HepG2 (cell line): ENCODE measurements around the gene HDLBP. TPM values are rescaled to one million over a fixed set of nuclear protein-coding genes. Genes with fewer than 3 reads are reported as not detected.

Experiments used
- ATAC-seq: fragments of 200-7000 bp; cut with Tn5 transposase; 3 replicates; pipeline ENCODE4 v1.9.1; 2020; ENCODE audit warnings: mild to moderate bottlenecking, moderate library complexity
- BruUV-seq: library from RNA; stranded (reverse); fragments of 400-500 nt; replicated peaks from 2 replicates; lab custom pipeline; 2021; lab: Mats Ljungman, UMichigan
- CTCF ChIA-PET: fragments of 300-600 bp; formaldehyde crosslinking; extraction: SDS; loops from one replicate; lab custom pipeline; 2021; ENCODE audit warnings: low total read pairs, inconsistent platforms, low intra/inter-chr PET ratio; lab: Yijun Ruan, JAX
- POLR2A ChIA-PET: fragments of 350-600 bp; sonication (Branson Sonifier 250); formaldehyde crosslinking; loops from one replicate; lab custom pipeline; 2020; ENCODE audit warnings: antibody characterized with exemption, inconsistent platforms; lab: Yijun Ruan, JAX
- DNase-seq: peaks from one replicate; pipeline ENCODE4 v3.0.0-alpha.2; 2015; ENCODE audit warnings: low spot score
- FAIRE-seq: peaks from 3 replicates; lab custom pipeline; 2011; peaks lifted over from hg19 to GRCh38; lab: Jason Lieb, UNC
- H2AFZ ChIP-seq: one replicate; pipeline ENCODE4 v1.6.1; 2011; ENCODE audit warnings: low read length, inconsistent platforms
- H3K27ac ChIP-seq: fragments of 300-600 bp; 3 replicates; pipeline ENCODE4 v1.8.0; 2011; ENCODE audit warnings: mixed run types, mild to moderate bottlenecking, mixed read lengths, low read length, inconsistent platforms; ENCODE audit not compliant: insufficient read depth; ENCODE audit errors: extremely low read length
- H3K27me3 ChIP-seq, 2 experiments: fragments of 200-600 bp in 1 of 2; 2 replicates in 1 of 2; 3 replicates in 1 of 2; pipeline versions ENCODE4 v1.6.0 to v1.8.0; 2011; ENCODE audit warnings: low read length in 2 of 2, mild to moderate bottlenecking in 2 of 2, moderate library complexity in 2 of 2, inconsistent platforms in 1 of 2; ENCODE audit not compliant: insufficient read depth in 2 of 2, control insufficient read depth in 1 of 2
- H3K36me3 ChIP-seq, 2 experiments: fragments of 200-600 bp in 1 of 2; replicated peaks in 1 of 2; 2 replicates in 1 of 2; 3 replicates in 1 of 2; pipeline versions ENCODE4 v1.5.1 to v1.8.0; 2011; ENCODE audit warnings: low read length in 2 of 2, inconsistent platforms in 1 of 2; ENCODE audit not compliant: insufficient read depth in 2 of 2, control insufficient read depth in 1 of 2
- H3K4me1 ChIP-seq: 2 replicates; pipeline ENCODE4 v1.5.1; 2012; ENCODE audit warnings: low read length, inconsistent platforms; ENCODE audit not compliant: insufficient read depth
- H3K4me2 ChIP-seq: 2 replicates; pipeline ENCODE4 v1.6.0; 2011; ENCODE audit warnings: low read depth, low read length, inconsistent platforms
- H3K4me3 ChIP-seq, 3 experiments: fragments of 200-600 bp in 1 of 3; sonication (generic), shearing (Covaris generic) in 1 of 3; replicated peaks in 1 of 3; 2 replicates each; pipeline ENCODE4 v1.5.1; 2011 to 2016; ENCODE audit warnings: low read length in 3 of 3, inconsistent platforms in 2 of 3, low read depth in 2 of 3, mild to moderate bottlenecking in 2 of 3, control low read depth in 1 of 3, mixed read lengths in 1 of 3; ENCODE audit not compliant: insufficient read depth in 1 of 3
- H3K79me2 ChIP-seq: one replicate; pipeline ENCODE4 v1.6.1; 2011; ENCODE audit warnings: low read length, inconsistent platforms; ENCODE audit not compliant: insufficient read depth
- H3K9ac ChIP-seq: 2 replicates; pipeline ENCODE4 v1.6.0; 2011; ENCODE audit warnings: mild to moderate bottlenecking, low read depth, low read length, inconsistent platforms; ENCODE audit not compliant: insufficient read depth
- H3K9me3 ChIP-seq: 2 replicates; pipeline ENCODE4 v1.5.1; 2012; ENCODE audit warnings: mild to moderate bottlenecking, low read length
- H4K20me1 ChIP-seq: 2 replicates; pipeline ENCODE4 v1.6.0; 2011; ENCODE audit warnings: inconsistent platforms, mild to moderate bottlenecking, low read length, moderate library complexity; ENCODE audit not compliant: insufficient read depth
- ATF1 ChIP-seq: IDR thresholded peaks from 2 replicates; pipeline ENCODE4 v1.6.1; 2016; ENCODE audit warnings: mild to moderate bottlenecking, control low read depth
- HOXA7 ChIP-seq: sonication (generic); formaldehyde crosslinking; IDR thresholded peaks from 2 replicates; pipeline ENCODE4 v1.8.1; 2022; ENCODE audit warnings: mild to moderate bottlenecking, missing genetic modification reagents, moderate library complexity
- NPAS2 ChIP-seq: sonication (generic); formaldehyde crosslinking; IDR thresholded peaks from 2 replicates; pipeline ENCODE4 v1.8.0; 2022; ENCODE audit warnings: mild to moderate bottlenecking, missing genetic modification reagents, borderline replicate concordance
- NR2C2 ChIP-seq: sonication (generic); formaldehyde crosslinking; IDR thresholded peaks from 2 replicates; pipeline ENCODE4 v1.4.0; 2020; ENCODE audit warnings: missing genetic modification reagents, mild to moderate bottlenecking, moderate library complexity, borderline replicate concordance
- SIX1 ChIP-seq: sonication (generic); formaldehyde crosslinking; IDR thresholded peaks from 2 replicates; pipeline ENCODE4 v1.4.0; 2020; ENCODE audit warnings: missing genetic modification reagents, borderline replicate concordance
- SP4 ChIP-seq: sonication (generic); formaldehyde crosslinking; IDR thresholded peaks from 2 replicates; pipeline ENCODE4 v1.8.1; 2023; ENCODE audit warnings: mild to moderate bottlenecking, missing genetic modification reagents
- SRSF4 ChIP-seq: fragments of 200-400 bp; formaldehyde crosslinking; IDR thresholded peaks from one replicate; pipeline ENCODE4 v1.6.1; 2018; ENCODE audit warnings: mild to moderate bottlenecking, low read depth, low read length, moderate library complexity; ENCODE audit not compliant: poor library complexity, severe bottlenecking
- ZNF24 ChIP-seq: fragments of 450-650 bp; IDR thresholded peaks from 2 replicates; pipeline ENCODE4 v1.6.1; 2017; ENCODE audit warnings: antibody characterized with exemption, mild to moderate bottlenecking
- ZNF550 ChIP-seq: sonication (generic); formaldehyde crosslinking; IDR thresholded peaks from 2 replicates; pipeline ENCODE4 v1.4.0; 2020; ENCODE audit warnings: mild to moderate bottlenecking, missing genetic modification reagents, borderline replicate concordance
- ZNF569 ChIP-seq: sonication (generic); formaldehyde crosslinking; IDR thresholded peaks from 2 replicates; pipeline ENCODE4 v1.5.0; 2020; ENCODE audit warnings: mild to moderate bottlenecking, missing genetic modification reagents, moderate library complexity, borderline replicate concordance
- ZSCAN30 ChIP-seq: sonication (generic); formaldehyde crosslinking; IDR thresholded peaks from 2 replicates; pipeline ENCODE4 v1.5.0; 2020; ENCODE audit warnings: mild to moderate bottlenecking, missing genetic modification reagents
- WGBS: methylation state at CpG from one replicate; pipeline ENCODE4 v1.1.6; 2017; ENCODE audit warnings: low lambda C conversion rate; 5-methylcytosine and 5-hydroxymethylcytosine counted together
- in situ Hi-C: cut with HindIII; loops from 2 replicates; pipeline ENCODE4 v1.10.0; 2017; ENCODE audit warnings: low pct_unique_long_range_greater_than_20kb; ENCODE audit not compliant: extremely low pct_ligation_motif_present
- intact Hi-C: fragments of 100-400 bp; cut with micrococcal nuclease; formaldehyde crosslinking; loops from one replicate; pipeline ENCODE4 v1.10.0; 2022; ENCODE audit not compliant: unreplicated experiment
- polyA plus RNA-seq, 8 experiments: library from polyadenylated mRNA; depleted of rRNA in 3 of 8; stranded (reverse) in 7 of 8; unstranded in 1 of 8; fragments of >200 nt; fragmentation: Illumina TruSeq in 4 of 8; extraction: Trizol in 4 of 8; gene quantifications; 2 replicates each; pipeline versions ENCODE4 v1.2.1 to v1.2.3, GENCODE V29; 2011 to 2016; ENCODE audit warnings: low read depth in 4 of 8, missing spikeins in 1 of 8, mixed read lengths in 1 of 8; ENCODE audit not compliant: insufficient read depth in 1 of 8
- total RNA-seq, 5 experiments: library from RNA; depleted of rRNA; stranded (reverse); fragments of >200 nt; fragmentation: Illumina TruSeq; extraction: Trizol; gene quantifications; 2 replicates each; pipeline ENCODE4 v1.2.3, GENCODE V29; 2016; ENCODE audit warnings: low read depth in 1 of 5
- TF ChIP-seq, protein P1 (sequence below): IDR thresholded peaks from 2 replicates; pipeline ENCODE4 v1.6.1; 2016; ENCODE audit warnings: mild to moderate bottlenecking, missing biosample characterization, missing genetic modification reagents
- TF ChIP-seq, protein P2 (sequence below): sonication (generic); formaldehyde crosslinking; IDR thresholded peaks from 2 replicates; pipeline ENCODE4 v1.4.0; 2020; ENCODE audit warnings: mild to moderate bottlenecking, missing genetic modification reagents
- TF ChIP-seq, protein P3 (sequence below): sonication (generic); formaldehyde crosslinking; IDR thresholded peaks from 2 replicates; pipeline ENCODE4 v1.4.0; 2020; ENCODE audit warnings: mild to moderate bottlenecking, missing genetic modification reagents

The HDLBP gene
- total and polyA plus RNA-seq, 2 of the 13 experiments (the other 11 are each of a cell fraction or from before 2014, with no cell fraction given), result 464 to 707 TPM

DNA sequence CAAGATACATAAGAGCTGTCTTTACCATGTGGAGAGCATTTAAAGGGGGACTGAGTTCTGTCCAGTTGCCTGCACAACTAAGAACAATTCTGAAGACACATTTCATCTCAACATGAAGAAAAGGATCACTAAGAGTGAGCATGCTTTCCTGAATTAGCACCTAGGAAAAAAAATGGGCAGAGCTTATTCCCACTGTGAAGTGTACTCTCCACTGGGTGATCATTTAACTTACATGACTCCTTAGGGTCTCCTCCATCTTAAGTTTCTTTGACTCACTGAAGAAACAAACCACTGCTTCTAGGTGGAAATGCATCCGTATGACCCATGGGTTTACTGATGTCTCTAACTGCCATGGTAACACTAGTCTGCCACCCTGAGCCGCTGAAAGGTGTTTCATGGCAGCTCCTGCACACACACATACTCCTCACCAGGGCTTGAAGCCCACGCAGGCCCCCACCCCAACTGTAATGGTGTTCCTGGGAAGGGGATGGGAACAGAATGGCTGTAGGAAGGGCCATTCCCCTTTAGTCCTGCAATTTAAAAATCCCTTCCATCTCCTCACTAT, 27.1 kb downstream of the HDLBP start:
- 90% methylated on average over 3 of the region's 3 CpGs for WGBS
- H3K27me3 ChIP-seq, result no peaks in the 10 kb centered on the region
- H3K27ac ChIP-seq, result no peak overlapping the region
- no peaks in the 10 kb centered on the region for H3K9me3 ChIP-seq
- no peak overlapping the region for H3K4me2 ChIP-seq
- 0 out of 5 replicates have a peak, but pooled peaks cover 1 to 3% of the 10 kb centered on the region in 2 experiments for H3K36me3 ChIP-seq
- peaks cover 62% of the 10 kb centered on the region for H3K4me1 ChIP-seq
- BruUV-seq, result no TSS peak
- H3K4me3 ChIP-seq, result no peak overlapping the region
- no peak overlapping the region for H3K9ac ChIP-seq
- DNase-seq (no peak), FAIRE-seq (no peak), ATAC-seq (no peak)
- H3K79me2 ChIP-seq, result peaks cover 97% of the 10 kb centered on the region
- H2AFZ ChIP-seq, result no peak overlapping the region
- ChIA-PET POLR2A (interaction anchor here (3.5 kb wide), 1 partner anchor 26 kb away, joined by 12 read pairs; the partner anchor contains the start of gene HDLBP), CTCF (no interaction called here)
- in situ Hi-C loops, result no loop called here
- peaks cover 34% of the 10 kb centered on the region for H4K20me1 ChIP-seq
- intact Hi-C loops, result no loop called here
- TF ChIP-seq SP4, result no peak
- no peak for TF ChIP-seq HOXA7 (CRISPR knock-in tag)
- TF ChIP-seq SRSF4, result no peak
- TF ChIP-seq NR2C2 (CRISPR knock-in tag), result no peak
- TF ChIP-seq, protein P1, sequence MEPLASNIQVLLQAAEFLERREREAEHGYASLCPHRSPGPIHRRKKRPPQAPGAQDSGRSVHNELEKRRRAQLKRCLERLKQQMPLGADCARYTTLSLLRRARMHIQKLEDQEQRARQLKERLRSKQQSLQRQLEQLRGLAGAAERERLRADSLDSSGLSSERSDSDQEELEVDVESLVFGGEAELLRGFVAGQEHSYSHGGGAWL (CRISPR knock-in tag), result no peak
- no peak for TF ChIP-seq ATF1
- TF ChIP-seq SIX1, result no peak
- TF ChIP-seq, protein P2, sequence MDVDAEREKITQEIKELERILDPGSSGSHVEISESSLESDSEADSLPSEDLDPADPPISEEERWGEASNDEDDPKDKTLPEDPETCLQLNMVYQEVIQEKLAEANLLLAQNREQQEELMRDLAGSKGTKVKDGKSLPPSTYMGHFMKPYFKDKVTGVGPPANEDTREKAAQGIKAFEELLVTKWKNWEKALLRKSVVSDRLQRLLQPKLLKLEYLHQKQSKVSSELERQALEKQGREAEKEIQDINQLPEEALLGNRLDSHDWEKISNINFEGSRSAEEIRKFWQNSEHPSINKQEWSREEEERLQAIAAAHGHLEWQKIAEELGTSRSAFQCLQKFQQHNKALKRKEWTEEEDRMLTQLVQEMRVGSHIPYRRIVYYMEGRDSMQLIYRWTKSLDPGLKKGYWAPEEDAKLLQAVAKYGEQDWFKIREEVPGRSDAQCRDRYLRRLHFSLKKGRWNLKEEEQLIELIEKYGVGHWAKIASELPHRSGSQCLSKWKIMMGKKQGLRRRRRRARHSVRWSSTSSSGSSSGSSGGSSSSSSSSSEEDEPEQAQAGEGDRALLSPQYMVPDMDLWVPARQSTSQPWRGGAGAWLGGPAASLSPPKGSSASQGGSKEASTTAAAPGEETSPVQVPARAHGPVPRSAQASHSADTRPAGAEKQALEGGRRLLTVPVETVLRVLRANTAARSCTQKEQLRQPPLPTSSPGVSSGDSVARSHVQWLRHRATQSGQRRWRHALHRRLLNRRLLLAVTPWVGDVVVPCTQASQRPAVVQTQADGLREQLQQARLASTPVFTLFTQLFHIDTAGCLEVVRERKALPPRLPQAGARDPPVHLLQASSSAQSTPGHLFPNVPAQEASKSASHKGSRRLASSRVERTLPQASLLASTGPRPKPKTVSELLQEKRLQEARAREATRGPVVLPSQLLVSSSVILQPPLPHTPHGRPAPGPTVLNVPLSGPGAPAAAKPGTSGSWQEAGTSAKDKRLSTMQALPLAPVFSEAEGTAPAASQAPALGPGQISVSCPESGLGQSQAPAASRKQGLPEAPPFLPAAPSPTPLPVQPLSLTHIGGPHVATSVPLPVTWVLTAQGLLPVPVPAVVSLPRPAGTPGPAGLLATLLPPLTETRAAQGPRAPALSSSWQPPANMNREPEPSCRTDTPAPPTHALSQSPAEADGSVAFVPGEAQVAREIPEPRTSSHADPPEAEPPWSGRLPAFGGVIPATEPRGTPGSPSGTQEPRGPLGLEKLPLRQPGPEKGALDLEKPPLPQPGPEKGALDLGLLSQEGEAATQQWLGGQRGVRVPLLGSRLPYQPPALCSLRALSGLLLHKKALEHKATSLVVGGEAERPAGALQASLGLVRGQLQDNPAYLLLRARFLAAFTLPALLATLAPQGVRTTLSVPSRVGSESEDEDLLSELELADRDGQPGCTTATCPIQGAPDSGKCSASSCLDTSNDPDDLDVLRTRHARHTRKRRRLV (CRISPR knock-in tag), result no peak
- TF ChIP-seq ZNF569, result no peak
- TF ChIP-seq ZSCAN30 (CRISPR knock-in tag), result no peak
- TF ChIP-seq, protein P3, sequence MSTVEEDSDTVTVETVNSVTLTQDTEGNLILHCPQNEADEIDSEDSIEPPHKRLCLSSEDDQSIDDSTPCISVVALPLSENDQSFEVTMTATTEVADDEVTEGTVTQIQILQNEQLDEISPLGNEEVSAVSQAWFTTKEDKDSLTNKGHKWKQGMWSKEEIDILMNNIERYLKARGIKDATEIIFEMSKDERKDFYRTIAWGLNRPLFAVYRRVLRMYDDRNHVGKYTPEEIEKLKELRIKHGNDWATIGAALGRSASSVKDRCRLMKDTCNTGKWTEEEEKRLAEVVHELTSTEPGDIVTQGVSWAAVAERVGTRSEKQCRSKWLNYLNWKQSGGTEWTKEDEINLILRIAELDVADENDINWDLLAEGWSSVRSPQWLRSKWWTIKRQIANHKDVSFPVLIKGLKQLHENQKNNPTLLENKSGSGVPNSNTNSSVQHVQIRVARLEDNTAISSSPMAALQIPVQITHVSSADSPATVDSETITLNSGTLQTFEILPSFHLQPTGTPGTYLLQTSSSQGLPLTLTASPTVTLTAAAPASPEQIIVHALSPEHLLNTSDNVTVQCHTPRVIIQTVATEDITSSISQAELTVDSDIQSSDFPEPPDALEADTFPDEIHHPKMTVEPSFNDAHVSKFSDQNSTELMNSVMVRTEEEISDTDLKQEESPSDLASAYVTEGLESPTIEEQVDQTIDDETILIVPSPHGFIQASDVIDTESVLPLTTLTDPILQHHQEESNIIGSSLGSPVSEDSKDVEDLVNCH (CRISPR knock-in tag), result no peak
- no peak for TF ChIP-seq NPAS2 (CRISPR knock-in tag)
- no peak for TF ChIP-seq ZNF24
- no peak for TF ChIP-seq ZNF550 (CRISPR knock-in tag)
